Duodenal mucosa (tissue), 2 donors: ENCODE results near the gene PTPRE.

Experiments used
- H3K27ac ChIP-seq: one replicate; pipeline ENCODE4 v1.7.0; 2013; ENCODE audit warnings: low read depth, low read length
- H3K27me3 ChIP-seq, 2 donors: one replicate each; pipeline ENCODE4 v1.7.0; 2013; ENCODE audit warnings: low read length in 2 of 2, control low read depth in 1 of 2; ENCODE audit not compliant: insufficient read depth in 2 of 2, control insufficient read depth in 1 of 2
- H3K36me3 ChIP-seq, 2 donors: one replicate each; pipeline ENCODE4 v1.7.0; 2013; ENCODE audit warnings: low read length in 2 of 2, control low read depth in 1 of 2; ENCODE audit not compliant: insufficient read depth in 2 of 2, control insufficient read depth in 1 of 2
- H3K4me1 ChIP-seq, 2 donors: one replicate each; pipeline ENCODE4 v1.7.0; 2013; ENCODE audit warnings: low read length in 2 of 2, control low read depth in 1 of 2; ENCODE audit not compliant: insufficient read depth in 2 of 2, control insufficient read depth in 1 of 2
- H3K4me3 ChIP-seq, 2 donors: one replicate each; pipeline ENCODE4 v1.7.0; 2013; ENCODE audit warnings: low read length in 2 of 2, low read depth in 1 of 2
- H3K9ac ChIP-seq, 2 donors: one replicate each; pipeline ENCODE4 v1.7.0; 2013; ENCODE audit warnings: low read length in 2 of 2, low read depth in 1 of 2
- H3K9me3 ChIP-seq, 2 donors: one replicate each; pipeline ENCODE4 v1.7.0; 2013; ENCODE audit warnings: low read length in 2 of 2, control low read depth in 1 of 2; ENCODE audit not compliant: control insufficient read depth in 1 of 2

The PTPRE gene

GRCh38 chr10:127948791-127949190 is 41.9 kb downstream of the PTPRE start:
- H3K9ac ChIP-seq, result no peak overlapping the region
- no peak overlapping the region for H3K4me3 ChIP-seq
- H3K4me1 ChIP-seq, result peaks cover 0 to 11% of the 10 kb centered on the region in 2 donors
- no peak overlapping the region for H3K27ac ChIP-seq
- H3K9me3 ChIP-seq, result no peaks in the 10 kb centered on the region
- no peaks in the 10 kb centered on the region for H3K27me3 ChIP-seq
- H3K36me3 ChIP-seq, result no peaks in the 10 kb centered on the region

- H3K27ac ChIP-seq, result no peak overlapping the region
- H3K36me3 ChIP-seq, result no peaks in the 10 kb centered on the region
- no peak overlapping the region for H3K4me3 ChIP-seq
- H3K4me1 ChIP-seq, result peaks cover 0 to 11% of the 10 kb centered on the region in 2 donors
- no peaks in the 10 kb centered on the region for H3K27me3 ChIP-seq
- no peak overlapping the region for H3K9ac ChIP-seq
- no peaks in the 10 kb centered on the region for H3K9me3 ChIP-seq
Observed at GRCh38 chr10:127949831-127950230, 42.9 kb downstream of the PTPRE start.

GRCh38 chr10:127951861-127952574 is 45.1 kb downstream of the PTPRE start:
- no peaks in the 10 kb centered on the region for H3K27me3 ChIP-seq
- no peak overlapping the region for H3K27ac ChIP-seq
- no peaks in the 10 kb centered on the region for H3K36me3 ChIP-seq
- H3K4me1 ChIP-seq, result no peaks in the 10 kb centered on the region
- H3K9me3 ChIP-seq, result no peaks in the 10 kb centered on the region
- no peak overlapping the region for H3K9ac ChIP-seq
- H3K4me3 ChIP-seq, result no peak overlapping the region

GRCh38 chr10:127952575-127952869 is 45.6 kb downstream of the PTPRE start:
- Histone ChIP-seq H3K36me3 (no peaks in the 10 kb centered on the region), H3K4me3 (no peak overlapping the region), H3K27ac (no peak overlapping the region)

GRCh38 chr10:127952918-127953317 is 46.0 kb downstream of the PTPRE start:
- H3K9me3 ChIP-seq, result no peaks in the 10 kb centered on the region
- H3K27ac ChIP-seq, result no peak overlapping the region

More at GRCh38 chr10:127952575-127952869, 45.6 kb downstream of the PTPRE start:
- no peaks in the 10 kb centered on the region for H3K27me3 ChIP-seq
- H3K4me1 ChIP-seq, result no peaks in the 10 kb centered on the region
- H3K9me3 ChIP-seq, result no peaks in the 10 kb centered on the region
- H3K9ac ChIP-seq, result no peak overlapping the region

GRCh38 chr10:127953876-127954275 is 47.0 kb downstream of the PTPRE start:
- H3K4me1 ChIP-seq, result no peaks in the 10 kb centered on the region
- H3K27ac ChIP-seq, result no peak overlapping the region

More at GRCh38 chr10:127952918-127953317, 46.0 kb downstream of the PTPRE start:
- Histone ChIP-seq H3K9ac (no peak overlapping the region), H3K4me1 (no peaks in the 10 kb centered on the region), H3K4me3 (no peak overlapping the region), H3K36me3 (no peaks in the 10 kb centered on the region), H3K27me3 (no peaks in the 10 kb centered on the region)

GRCh38 chr10:127959428-127959827 is 52.5 kb downstream of the PTPRE start:
- H3K36me3 ChIP-seq, result no peaks in the 10 kb centered on the region
- H3K9me3 ChIP-seq, result no peaks in the 10 kb centered on the region
- H3K27me3 ChIP-seq, result no peaks in the 10 kb centered on the region
- no peak overlapping the region for H3K9ac ChIP-seq
- no peaks in the 10 kb centered on the region for H3K4me1 ChIP-seq
- H3K4me3 ChIP-seq, result no peak overlapping the region
- H3K27ac ChIP-seq, result no peak overlapping the region

More at GRCh38 chr10:127953876-127954275, 47.0 kb downstream of the PTPRE start:
- H3K9me3 ChIP-seq, result no peaks in the 10 kb centered on the region
- H3K36me3 ChIP-seq, result no peaks in the 10 kb centered on the region
- no peak overlapping the region for H3K9ac ChIP-seq
- no peaks in the 10 kb centered on the region for H3K27me3 ChIP-seq
- H3K4me3 ChIP-seq, result no peak overlapping the region

- Histone ChIP-seq H3K4me1 (no peaks in the 10 kb centered on the region), H3K9ac (no peak overlapping the region), H3K27ac (no peak overlapping the region), H3K4me3 (no peak overlapping the region), H3K27me3 (no peaks in the 10 kb centered on the region), H3K36me3 (no peaks in the 10 kb centered on the region), H3K9me3 (no peaks in the 10 kb centered on the region)
Observed at GRCh38 chr10:127961071-127961470, 54.2 kb downstream of the PTPRE start.

- H3K4me1 ChIP-seq, result no peaks in the 10 kb centered on the region
- H3K4me3 ChIP-seq, result no peak overlapping the region
Observed at GRCh38 chr10:127962205-127962604, 55.3 kb downstream of the PTPRE start.

GRCh38 chr10:127963136-127963535 is 56.2 kb downstream of the PTPRE start:
- H3K27me3 ChIP-seq, result no peaks in the 10 kb centered on the region
- no peak overlapping the region for H3K4me3 ChIP-seq
- no peak overlapping the region for H3K27ac ChIP-seq
- H3K9me3 ChIP-seq, result no peaks in the 10 kb centered on the region
- H3K36me3 ChIP-seq, result no peaks in the 10 kb centered on the region
- H3K4me1 ChIP-seq, result peaks cover 5% of the 10 kb centered on the region in 2 donors
- H3K9ac ChIP-seq, result no peak overlapping the region

More at GRCh38 chr10:127962205-127962604, 55.3 kb downstream of the PTPRE start:
- Histone ChIP-seq H3K9me3 (no peaks in the 10 kb centered on the region), H3K27ac (no peak overlapping the region), H3K9ac (no peak overlapping the region), H3K27me3 (no peaks in the 10 kb centered on the region), H3K36me3 (no peaks in the 10 kb centered on the region)
